Natural killer cell treated with Interleukin-12 subunit alpha and Interleukin-12 subunit beta and Interleukin-15 and Interleukin-18, amount 100 ng/mL, for 72 hours (primary cell): ENCODE measurements around the gene TCEA2. TPM values are rescaled to one million over a fixed set of nuclear protein-coding genes. Genes with fewer than 3 reads are reported as not detected.

Experiments
- ATAC-seq, 2 donors: fragments of 150-1000 bp; cut with Tn5 transposase in 1 of 2; sonication (Bioruptor Pico), chemical (Tn5 transposase) in 1 of 2; 2 replicates each; pipeline ENCODE4 v1.10.0; 2021
- DNase-seq: peaks from one replicate; pipeline ENCODE4 v3.0.0; 2022; ENCODE audit warnings: low spot score
- H3K27ac Mint-ChIP-seq, 2 donors: 1 replicate in 1 of 2; 2 replicates in 1 of 2; pipeline ENCODE4 v1.8.0; 2022; ENCODE audit warnings: mixed read lengths in 2 of 2, mild to moderate bottlenecking in 1 of 2, moderate library complexity in 1 of 2
- H3K27me3 Mint-ChIP-seq, 2 donors: 1 replicate in 1 of 2; 2 replicates in 1 of 2; pipeline ENCODE4 v1.8.0; 2022; ENCODE audit warnings: mixed read lengths in 2 of 2
- H3K36me3 Mint-ChIP-seq: one replicate; pipeline ENCODE4 v1.8.0; 2022; ENCODE audit warnings: mixed read lengths
- H3K4me1 Mint-ChIP-seq, 2 donors: 1 replicate in 1 of 2; 2 replicates in 1 of 2; pipeline ENCODE4 v1.8.0; 2022; ENCODE audit warnings: low read depth in 2 of 2, mixed read lengths in 2 of 2, mild to moderate bottlenecking in 1 of 2
- H3K4me3 Mint-ChIP-seq: one replicate; pipeline ENCODE4 v1.8.0; 2022; ENCODE audit warnings: mixed read lengths
- H3K9me3 Mint-ChIP-seq: 2 replicates; pipeline ENCODE4 v1.8.0; 2022; ENCODE audit warnings: mixed read lengths
- total RNA-seq, 2 donors: library from RNA; stranded (reverse); gene quantifications; one replicate each; pipeline ENCODE4 v1.2.3, GENCODE V29; 2022

Gene TCEA2
- total RNA-seq, 2 donors from 2014 or later: 23.2 to 24.1 TPM

DNA sequence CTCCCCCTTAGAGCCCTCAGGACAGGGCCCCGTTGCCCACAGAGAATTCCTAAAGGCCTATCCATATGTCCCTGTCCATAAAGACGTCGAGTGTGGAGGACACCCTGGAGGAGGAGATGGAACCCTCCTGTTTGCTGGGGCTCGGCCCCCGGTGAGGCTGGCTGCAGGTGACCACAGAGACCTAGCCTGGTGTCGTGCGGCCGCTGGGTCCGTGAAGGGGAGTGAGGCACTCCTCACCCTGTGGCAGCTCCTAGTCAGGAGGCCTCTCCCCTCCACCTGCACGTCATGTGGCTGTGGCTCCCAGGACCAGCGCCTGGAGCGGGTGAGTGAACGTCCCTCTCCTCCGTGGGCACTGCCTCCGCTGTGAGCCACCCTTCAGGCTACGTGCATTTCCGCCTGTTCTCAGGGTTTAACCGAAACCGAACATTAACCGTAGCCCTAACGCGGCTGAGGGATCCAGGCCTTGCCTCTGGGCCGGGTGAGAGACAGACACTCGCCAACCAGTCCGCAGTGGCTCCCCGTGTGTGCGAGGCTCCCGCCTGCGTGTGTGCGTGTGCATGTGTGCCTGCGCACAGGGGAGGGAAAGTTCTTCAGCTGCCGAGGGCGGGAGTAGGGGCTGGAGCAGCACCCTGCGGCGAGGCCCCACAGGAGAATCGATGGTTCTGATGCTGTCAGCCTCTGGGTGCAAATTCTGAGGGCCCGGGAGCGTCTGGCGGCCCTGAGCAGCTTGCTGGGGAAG lies 5.9 kb upstream of the TCEA2 start:
- DNase-seq (no peak), ATAC-seq (peak; percentile 59 to 64)
- peak overlapping the region in 1 of 2 donors; percentile 76 for H3K27ac Mint-ChIP-seq
- H3K27me3 Mint-ChIP-seq: peaks cover 0 to 7% of the 10 kb centered on the region in 2 donors
- H3K4me3 Mint-ChIP-seq: peak overlapping the region; percentile 61
- no peaks in the 10 kb centered on the region for H3K9me3 Mint-ChIP-seq
- no peaks in the 10 kb centered on the region for H3K36me3 Mint-ChIP-seq
- peaks cover 6 to 11% of the 10 kb centered on the region in 2 donors for H3K4me1 Mint-ChIP-seq

DNA sequence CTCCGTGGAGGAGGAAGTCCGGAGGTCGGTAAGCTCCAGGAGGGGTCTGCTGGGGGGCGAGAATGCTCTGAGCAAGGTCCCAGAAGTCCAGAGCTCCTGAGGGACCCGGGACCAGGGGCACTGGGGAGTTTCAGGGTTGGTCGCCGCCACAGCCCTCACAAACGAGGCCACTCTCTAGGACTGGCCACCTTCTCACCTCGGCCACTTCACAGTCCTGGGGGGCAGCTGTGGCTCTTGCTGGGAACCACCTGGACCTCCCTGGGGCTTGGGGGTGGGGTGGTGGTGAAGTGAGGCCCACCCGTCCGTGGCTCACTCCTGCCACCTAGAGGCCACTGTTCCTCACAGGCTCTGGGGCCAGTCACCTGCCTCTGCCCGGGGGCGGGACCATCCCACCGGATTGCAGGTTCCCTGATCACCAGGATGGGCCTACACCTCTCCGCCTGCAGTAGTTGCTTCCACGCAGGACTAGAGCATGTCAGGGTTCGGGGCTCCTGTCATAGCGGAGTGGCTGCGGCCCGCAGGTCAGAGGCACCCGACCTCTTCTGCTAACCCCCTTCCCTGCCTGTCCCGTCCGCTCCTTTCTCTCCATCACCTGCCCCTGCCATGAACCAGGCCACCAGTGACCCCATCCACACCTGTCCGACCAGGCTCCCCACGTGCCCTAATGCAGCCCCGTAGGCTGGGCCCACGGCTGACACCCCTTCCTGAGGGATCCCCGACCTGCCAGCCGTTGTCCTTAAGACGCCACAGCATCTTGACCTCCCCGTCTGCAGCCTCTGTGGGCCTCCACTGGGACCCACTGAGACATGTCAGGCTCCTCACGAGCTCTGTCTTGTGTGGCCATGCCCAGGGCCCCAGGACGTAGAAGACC lies 5.1 kb upstream of the TCEA2 start:
- Mint-ChIP-seq H3K4me3 (peak overlapping the region; percentile 61), H3K4me1 (peaks cover 6 to 11% of the 10 kb centered on the region in 2 donors), H3K27ac (peak overlapping the region; percentile 69 to 76), H3K36me3 (no peaks in the 10 kb centered on the region), H3K9me3 (no peaks in the 10 kb centered on the region), H3K27me3 (peaks cover 0 to 7% of the 10 kb centered on the region in 2 donors)
- DNase-seq (peak; percentile 74), ATAC-seq (peak; percentile 76 to 83)

DNA sequence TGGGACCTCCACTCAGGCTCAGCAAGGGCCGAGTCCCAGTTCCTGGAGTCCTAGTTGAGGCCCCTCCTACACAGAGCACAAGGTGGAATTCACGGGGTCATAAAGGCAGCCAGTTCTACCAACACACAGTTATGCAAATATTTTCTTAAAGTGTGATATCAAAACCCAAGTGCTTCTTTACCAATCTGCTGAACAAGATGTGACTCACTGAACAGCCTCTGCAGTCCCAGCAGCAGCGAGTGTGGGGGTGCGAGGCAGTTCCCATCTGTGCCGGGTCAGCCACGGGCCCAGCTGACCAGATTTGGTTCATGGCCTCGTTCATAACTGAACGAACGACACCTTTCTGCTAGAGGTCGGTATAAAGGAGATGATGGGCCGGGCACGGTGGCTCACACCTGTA lies 4.5 kb upstream of the TCEA2 start:
- Mint-ChIP-seq H3K4me3 (peak overlapping the region; percentile 61), H3K36me3 (no peaks in the 10 kb centered on the region), H3K9me3 (no peaks in the 10 kb centered on the region), H3K27me3 (peaks cover 0 to 1% of the 10 kb centered on the region in 2 donors), H3K4me1 (peaks cover 6 to 11% of the 10 kb centered on the region in 2 donors), H3K27ac (peak overlapping the region in 1 of 2 donors; percentile 69)
- ATAC-seq (peak in 1 of 2 donors; percentile 12), DNase-seq (no peak)

DNA sequence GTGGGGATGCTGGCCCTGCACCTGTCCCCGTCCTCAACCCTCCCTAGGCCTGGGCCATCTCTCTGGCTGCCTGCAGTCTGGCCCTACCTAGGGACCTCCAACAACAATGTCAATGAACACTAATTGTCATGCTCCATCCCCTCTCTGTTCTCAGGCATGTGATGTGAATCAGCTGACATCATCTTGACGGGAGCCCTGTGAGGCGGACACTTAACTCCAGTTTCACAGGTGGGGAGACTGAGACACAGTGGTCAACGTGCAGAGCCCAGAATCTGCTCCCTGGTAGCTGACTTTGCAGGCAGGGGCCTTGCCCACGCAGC lies 762 bp upstream of the TCEA2 start:
- Mint-ChIP-seq H3K9me3 (no peaks in the 10 kb centered on the region), H3K27me3 (no peaks in the 10 kb centered on the region), H3K36me3 (no peaks in the 10 kb centered on the region), H3K4me1 (peaks cover 35 to 36% of the 10 kb centered on the region in 2 donors), H3K4me3 (no peak overlapping the region), H3K27ac (no peak overlapping the region)
- DNase-seq: no peak
- no peak for ATAC-seq

DNA sequence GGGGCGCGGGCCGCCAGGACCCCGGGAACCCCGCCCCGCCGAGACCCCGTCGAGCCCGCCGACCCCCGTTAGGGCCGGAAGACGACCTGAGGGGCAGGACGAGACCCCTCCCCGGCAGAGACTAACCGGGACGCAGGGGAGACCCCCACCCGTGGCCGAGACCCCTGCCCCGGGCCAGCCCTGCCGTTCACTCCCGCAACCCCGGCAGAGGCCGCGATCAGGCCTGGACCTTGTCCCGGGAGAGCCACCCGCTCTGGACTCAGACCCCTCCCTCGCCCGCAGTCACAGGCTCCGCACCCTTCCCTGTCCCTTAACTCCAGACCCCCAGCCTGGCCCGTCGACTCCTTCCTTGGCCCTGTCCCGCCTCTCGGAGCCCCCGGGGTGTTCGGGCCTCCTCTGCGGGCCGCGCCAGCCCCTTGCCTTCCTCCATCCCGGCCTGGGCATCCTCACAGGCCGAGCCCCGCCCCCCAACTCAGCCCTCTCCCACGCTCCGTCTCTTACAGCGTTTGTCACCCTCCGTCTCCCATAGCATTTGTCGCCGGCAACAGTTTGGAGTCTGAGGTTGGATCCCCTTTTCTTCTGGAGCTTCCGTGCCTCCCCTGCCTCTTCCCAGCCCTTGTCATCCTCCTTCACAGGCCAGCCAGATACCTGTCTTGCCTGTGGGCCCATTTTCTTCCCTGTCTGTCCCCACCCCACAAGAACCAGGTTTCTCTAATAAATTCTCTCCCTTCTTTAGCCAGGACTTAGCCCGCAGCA lies 569 bp downstream of the TCEA2 start:
- Mint-ChIP-seq H3K36me3 (no peaks in the 10 kb centered on the region), H3K27me3 (no peaks in the 10 kb centered on the region), H3K4me1 (peaks cover 33 to 36% of the 10 kb centered on the region in 2 donors), H3K27ac (peak overlapping the region; percentile 65 to 82), H3K9me3 (no peaks in the 10 kb centered on the region), H3K4me3 (peak overlapping the region; percentile 85)
- ATAC-seq: no peak
- DNase-seq: no peak

DNA sequence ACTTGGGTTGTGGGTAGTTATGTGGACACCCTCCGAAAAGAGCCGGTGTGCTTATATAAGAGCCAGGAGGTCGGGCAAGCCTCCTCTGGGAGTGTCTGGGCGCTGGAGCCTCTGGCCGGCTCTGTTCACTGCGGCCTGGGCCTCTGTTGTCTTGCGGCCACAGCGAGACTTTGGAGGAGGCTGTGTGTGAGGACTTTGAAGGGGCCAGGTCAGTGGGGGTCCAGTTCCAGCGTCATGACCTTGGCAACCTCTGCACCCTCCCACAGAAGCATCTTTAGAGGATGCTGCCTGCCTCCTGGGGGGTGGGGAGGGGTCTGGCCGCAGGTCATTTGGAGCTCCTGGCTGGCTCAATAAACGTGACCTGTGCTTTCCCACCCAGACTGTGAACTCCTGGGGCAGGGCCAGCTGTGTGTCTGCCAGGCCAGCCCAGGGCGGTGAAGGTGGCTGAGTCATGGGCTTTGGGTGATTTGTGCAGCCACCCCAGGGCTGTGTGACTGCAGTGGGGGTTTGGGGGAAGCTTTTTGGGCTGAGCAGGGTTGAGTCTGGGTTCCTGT lies 1.2 kb downstream of the TCEA2 start:
- Mint-ChIP-seq H3K36me3 (no peaks in the 10 kb centered on the region), H3K4me1 (peaks cover 31 to 36% of the 10 kb centered on the region in 2 donors)
- no peak for ATAC-seq

DNA sequence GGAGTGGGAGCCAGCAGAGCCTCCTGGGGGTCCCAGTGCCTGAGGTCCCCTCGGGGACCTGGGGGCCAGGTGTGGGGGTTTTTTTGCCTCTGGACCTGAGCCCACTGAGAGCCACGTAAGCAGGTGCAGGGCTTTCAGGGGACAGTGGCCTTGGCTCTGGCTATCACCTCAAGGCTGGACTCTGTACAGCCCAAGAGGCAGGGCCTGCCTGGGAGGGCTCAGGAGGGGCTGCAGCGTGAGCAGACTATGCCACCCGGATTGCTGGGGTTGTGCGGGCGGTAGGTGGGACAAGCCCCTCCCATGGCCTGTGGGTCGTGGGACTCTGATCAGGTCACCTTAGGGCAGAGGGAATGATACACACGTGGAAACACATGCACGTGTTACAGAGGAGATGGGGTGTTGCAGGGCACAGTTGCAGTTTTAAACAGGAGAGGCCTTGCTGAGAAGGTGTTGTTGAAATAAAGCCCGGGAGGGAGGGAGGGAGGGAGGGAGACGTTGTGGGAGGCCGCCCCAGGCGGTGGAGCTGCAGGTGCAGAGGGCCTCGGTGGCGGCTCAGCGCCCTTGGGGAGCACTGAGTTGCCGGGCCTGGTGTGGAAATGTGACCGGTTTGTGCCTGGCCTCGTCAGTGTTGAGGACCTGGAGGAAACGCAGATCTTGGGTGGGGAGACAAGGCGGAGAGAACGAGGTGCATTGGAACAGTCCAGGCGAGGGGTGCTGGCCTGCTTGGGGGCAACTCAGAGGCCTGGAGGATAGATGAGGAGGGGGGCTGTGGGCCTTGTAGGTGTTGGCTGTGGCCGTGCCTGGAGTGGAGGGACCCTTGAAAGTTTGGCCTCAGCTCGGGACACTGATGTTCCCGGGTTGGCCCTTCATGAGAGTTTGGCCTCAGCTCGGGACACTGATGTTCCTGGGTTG lies 2.3 kb downstream of the TCEA2 start:
- ATAC-seq: no peak
- DNase-seq: no peak
- H3K36me3 Mint-ChIP-seq: no peaks in the 10 kb centered on the region
- H3K27me3 Mint-ChIP-seq: no peaks in the 10 kb centered on the region
- peak overlapping the region; percentile 69 for H3K4me3 Mint-ChIP-seq
- peaks cover 31 to 36% of the 10 kb centered on the region in 2 donors for H3K4me1 Mint-ChIP-seq
- H3K9me3 Mint-ChIP-seq: no peaks in the 10 kb centered on the region
- peak overlapping the region; percentile 65 to 81 for H3K27ac Mint-ChIP-seq

More for the DNA sequence above, 1.2 kb downstream of the TCEA2 start:
- peak overlapping the region; percentile 65 to 82 for H3K27ac Mint-ChIP-seq
- DNase-seq: no peak
- H3K9me3 Mint-ChIP-seq: no peaks in the 10 kb centered on the region
- H3K4me3 Mint-ChIP-seq: peak overlapping the region; percentile 85
- H3K27me3 Mint-ChIP-seq: no peaks in the 10 kb centered on the region

DNA sequence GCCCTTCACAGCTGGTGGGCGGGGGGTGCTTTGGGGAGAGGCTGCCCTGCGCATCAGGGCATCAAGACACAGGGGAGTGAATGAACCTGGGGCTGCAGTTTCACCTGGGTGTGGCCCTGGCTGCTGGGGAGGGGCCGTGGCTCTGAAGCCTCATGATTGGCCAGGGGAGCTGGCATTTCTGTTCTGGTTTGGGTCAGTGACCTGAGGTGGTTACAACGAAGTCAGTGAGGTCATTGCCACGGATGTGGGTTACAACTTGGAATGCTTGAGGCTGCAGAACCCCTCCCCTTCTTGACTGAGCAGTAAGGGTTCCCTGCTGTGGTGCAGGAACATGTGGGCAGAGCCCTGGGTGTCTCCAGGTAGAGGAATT lies 3.0 kb downstream of the TCEA2 start:
- Mint-ChIP-seq H3K4me1 (peaks cover 31 to 36% of the 10 kb centered on the region in 2 donors), H3K27me3 (no peaks in the 10 kb centered on the region), H3K36me3 (no peaks in the 10 kb centered on the region), H3K27ac (peak overlapping the region; percentile 65 to 81), H3K9me3 (no peaks in the 10 kb centered on the region), H3K4me3 (peak overlapping the region; percentile 69)
- DNase-seq (peak; percentile 85), ATAC-seq (peak; percentile 81)

DNA sequence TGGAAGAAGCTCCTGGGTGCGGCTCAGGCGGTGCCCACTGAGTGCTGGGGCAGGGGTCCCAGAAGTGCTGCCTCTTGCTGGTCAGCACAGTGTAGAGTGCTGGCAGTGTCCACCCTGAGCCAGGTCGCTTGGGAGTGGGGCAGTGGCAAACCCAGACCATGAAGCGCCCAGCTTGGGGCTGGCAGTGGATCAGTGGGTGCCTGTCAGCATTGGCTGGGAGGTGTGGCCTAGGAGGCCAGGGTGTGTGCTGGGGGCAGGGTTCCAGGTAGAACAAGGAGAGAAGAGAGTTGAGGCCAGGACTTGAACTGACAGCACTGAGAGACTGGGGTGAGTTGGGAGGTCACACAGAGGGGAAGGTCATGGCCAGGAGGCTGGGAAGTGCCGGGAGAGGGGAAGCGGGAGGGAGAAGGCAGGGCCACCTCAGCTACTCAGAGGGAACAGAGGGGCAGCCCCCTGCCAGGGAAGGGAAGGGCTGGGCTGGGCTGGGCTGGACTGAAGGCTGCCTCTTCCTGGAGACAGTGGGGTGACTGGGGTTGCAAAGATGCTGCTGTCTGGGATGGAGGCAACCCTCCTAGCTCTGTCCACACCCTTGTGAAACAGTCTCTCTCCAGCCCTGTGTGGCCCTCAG lies 4.1 kb downstream of the TCEA2 start:
- H3K36me3 Mint-ChIP-seq: no peaks in the 10 kb centered on the region
- H3K4me3 Mint-ChIP-seq: no peak overlapping the region
- H3K4me1 Mint-ChIP-seq: peaks cover 31 to 36% of the 10 kb centered on the region in 2 donors
- H3K9me3 Mint-ChIP-seq: no peaks in the 10 kb centered on the region
- ATAC-seq: no peak
- no peaks in the 10 kb centered on the region for H3K27me3 Mint-ChIP-seq
- peak overlapping the region in 1 of 2 donors; percentile 56 for H3K27ac Mint-ChIP-seq
- no peak for DNase-seq

DNA sequence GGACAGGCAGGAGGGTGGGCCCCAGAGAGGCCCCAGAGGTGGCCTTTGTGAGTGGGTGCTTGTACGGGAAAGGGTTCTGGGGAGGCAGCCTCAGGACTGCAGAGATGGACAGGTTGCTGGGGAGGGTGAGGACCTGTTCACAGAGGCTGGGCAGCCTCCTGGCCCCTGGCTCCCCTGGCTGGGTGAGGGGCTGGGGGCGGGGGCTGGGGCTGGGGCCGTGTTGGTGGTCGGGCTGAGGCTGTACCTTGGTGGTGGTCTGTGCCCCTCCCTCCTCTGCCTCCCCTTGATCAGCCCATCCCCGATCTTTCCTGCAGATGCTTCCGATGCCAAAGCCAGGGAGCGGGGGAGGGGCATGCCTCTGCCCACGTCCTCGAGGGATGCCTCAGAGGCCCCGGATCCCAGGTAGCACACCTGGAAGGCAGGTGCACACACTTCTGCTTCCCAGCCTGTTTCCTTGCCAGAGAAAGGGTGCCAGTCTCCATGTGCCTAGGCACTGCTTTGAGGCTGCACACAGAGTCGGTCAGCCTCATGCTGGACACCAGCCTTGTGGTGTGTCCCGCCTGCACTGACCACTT lies 4.8 kb downstream of the TCEA2 start:
- Mint-ChIP-seq H3K9me3 (no peaks in the 10 kb centered on the region), H3K4me3 (no peak overlapping the region), H3K36me3 (no peaks in the 10 kb centered on the region), H3K27ac (no peak overlapping the region), H3K27me3 (no peaks in the 10 kb centered on the region), H3K4me1 (peaks cover 35 to 36% of the 10 kb centered on the region in 2 donors)
- ATAC-seq (no peak), DNase-seq (no peak)

DNA sequence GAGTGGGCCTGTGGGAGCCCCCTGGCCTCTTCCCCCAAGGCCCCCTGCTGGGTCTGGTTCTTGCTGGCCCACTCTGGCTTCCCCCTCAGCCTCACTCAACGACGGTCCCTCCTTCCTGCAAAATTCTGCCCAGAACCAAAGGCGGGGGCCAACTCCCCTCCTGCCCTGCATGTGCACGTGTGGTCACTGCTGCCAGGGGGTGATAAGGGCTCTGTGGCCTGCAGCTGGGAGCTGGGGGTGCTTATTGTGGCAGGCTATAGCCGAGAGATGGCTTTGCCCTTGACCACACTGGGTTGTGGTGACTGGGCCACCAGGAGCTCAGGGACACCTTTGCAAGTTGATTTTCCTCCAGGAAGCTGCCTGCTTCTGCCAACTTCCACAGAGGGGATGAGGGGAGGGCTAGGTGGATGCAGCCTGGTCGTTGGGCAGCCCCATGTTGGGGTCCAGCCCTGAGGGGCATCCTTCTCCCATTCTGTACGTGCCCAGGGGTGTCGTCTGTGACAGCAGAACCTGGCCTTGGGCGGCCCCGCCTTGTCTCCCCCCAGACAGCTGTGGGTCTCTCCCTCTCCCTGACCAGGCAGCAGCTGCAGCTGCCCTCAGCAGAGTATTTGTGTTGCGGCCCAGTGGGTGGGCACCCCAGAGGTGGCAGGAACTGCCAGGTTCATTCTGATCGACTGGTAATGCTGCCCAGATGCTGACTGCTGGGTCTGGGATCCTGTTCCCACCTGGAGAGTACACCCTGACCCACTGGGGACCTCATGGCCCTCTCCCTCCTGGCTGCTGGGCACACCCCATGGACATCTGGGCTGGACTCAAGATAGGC lies 5.6 kb downstream of the TCEA2 start:
- Mint-ChIP-seq H3K9me3 (no peaks in the 10 kb centered on the region), H3K36me3 (no peaks in the 10 kb centered on the region), H3K27me3 (no peaks in the 10 kb centered on the region), H3K4me3 (no peak overlapping the region), H3K27ac (no peak overlapping the region), H3K4me1 (peaks cover 35% of the 10 kb centered on the region in 2 donors)
- DNase-seq (no peak), ATAC-seq (no peak)
